NCI-H146 treated with DMSO at 0.1 percent for 48 hours (cell line): ENCODE measurements around the gene SH3RF3.

Source experiments
- DNase-seq: peaks from one replicate; lab custom pipeline; 2025; ENCODE audit not compliant: unreplicated experiment; lab: John Stamatoyannopoulos, UW

The SH3RF3 gene

GRCh38 chr2:109444916-109445315 lies 315.9 kb downstream of the SH3RF3 start:
- DNase-seq: no peak

DNA sequence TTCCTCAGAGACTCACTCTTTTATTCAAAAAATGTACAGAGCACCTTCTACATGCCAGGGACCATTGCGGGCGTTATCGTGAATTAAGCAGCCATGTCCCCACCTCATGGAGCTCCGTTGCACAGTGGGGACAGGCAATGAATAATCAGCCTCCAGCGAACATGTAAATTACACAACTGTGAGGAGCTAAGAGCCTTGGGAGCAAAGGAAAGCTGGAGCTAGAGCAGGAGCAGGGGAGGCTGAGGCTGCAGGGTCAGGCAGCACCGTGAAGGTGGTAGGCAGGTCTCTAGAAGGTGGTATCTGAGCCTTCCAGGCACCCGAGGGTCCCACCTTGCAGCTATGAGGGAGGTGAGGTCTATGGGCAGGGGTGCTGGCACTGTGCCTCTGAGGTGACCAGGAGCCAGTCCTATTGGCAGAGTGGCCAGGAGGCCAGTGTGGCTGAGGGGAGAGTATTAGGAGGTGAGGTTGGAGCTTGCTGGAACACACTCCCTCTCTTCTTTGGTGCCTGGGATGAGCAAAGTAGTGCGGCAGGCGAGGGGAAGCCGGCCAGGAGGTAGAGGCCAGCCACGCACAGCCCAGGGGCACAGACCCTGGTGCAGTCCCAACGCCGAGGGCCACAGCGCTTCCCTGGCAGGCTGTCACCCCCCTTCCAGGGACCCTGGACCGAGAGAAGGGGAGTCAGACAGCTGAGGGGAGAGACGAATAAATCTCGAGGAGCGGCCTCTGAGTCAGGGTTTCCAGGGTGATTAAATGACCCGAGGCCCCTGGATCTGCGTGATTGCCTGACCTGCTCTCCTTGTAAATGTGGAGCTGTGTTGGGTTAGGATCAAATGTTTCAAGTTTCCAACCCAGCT lies 317.5 kb downstream of the SH3RF3 start:
- DNase-seq: no peak

- DNase-seq: no peak
Measured at GRCh38 chr2:109447251-109447661, 318.3 kb downstream of the SH3RF3 start.

- DNase-seq: no peak
Measured at GRCh38 chr2:109447776-109448175, 318.8 kb downstream of the SH3RF3 start.

GRCh38 chr2:109448207-109448606 lies 319.2 kb downstream of the SH3RF3 start:
- no peak for DNase-seq

GRCh38 chr2:109448946-109449788 lies 320.2 kb downstream of the SH3RF3 start:
- DNase-seq: no peak

- DNase-seq: no peak
Measured at GRCh38 chr2:109450574-109451273, 321.7 kb downstream of the SH3RF3 start.

- no peak for DNase-seq
Measured at GRCh38 chr2:109451671-109452070, 322.7 kb downstream of the SH3RF3 start.

DNA sequence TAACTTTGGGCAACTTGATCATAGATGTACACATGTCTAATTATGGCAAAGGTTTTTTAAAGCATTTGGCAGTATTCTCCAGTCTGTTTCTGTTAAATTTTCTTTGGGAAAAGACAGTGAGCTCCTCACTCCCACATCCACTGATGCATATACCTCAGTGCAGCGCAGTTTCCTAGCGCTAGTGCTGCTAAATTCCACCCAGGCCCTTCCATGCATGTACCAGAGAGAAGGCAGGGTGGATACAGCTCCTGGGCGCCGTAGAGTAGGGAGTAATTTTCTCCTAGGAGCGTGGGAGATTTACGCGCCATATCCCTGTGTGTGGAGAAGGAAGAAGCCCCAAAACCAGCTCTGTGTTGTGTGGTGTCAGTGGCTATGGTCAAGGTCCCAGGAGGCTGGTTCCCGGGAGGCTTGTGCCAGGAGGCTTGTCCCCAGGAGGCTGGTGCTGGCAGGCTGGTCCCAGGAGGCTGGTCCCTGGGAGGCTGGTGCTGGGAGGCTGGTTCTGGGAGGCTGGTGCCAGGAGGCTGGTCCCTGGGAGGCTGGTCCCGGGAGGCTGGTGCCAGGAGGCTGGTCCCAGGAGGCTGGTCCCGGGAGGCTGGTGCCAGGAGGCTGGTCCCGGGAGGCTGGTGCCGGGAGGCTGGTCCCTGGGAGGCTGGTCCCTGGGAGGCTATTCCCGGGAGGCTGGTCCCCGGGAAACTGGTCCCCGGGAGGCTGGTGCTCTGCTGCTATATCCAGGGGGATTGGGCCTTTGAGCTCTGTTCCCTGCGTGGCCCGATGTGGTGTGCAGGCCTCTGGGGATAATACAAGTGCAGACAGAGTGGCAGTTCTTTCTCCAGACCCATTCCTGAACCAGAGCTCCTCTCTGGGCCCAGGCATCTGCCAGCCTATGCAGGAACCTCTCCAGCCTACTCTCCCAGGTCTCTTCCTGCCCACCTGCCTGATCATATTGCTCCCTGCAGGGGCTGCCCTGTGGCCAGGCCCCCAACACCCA lies 323.6 kb downstream of the SH3RF3 start:
- DNase-seq: no peak

DNA sequence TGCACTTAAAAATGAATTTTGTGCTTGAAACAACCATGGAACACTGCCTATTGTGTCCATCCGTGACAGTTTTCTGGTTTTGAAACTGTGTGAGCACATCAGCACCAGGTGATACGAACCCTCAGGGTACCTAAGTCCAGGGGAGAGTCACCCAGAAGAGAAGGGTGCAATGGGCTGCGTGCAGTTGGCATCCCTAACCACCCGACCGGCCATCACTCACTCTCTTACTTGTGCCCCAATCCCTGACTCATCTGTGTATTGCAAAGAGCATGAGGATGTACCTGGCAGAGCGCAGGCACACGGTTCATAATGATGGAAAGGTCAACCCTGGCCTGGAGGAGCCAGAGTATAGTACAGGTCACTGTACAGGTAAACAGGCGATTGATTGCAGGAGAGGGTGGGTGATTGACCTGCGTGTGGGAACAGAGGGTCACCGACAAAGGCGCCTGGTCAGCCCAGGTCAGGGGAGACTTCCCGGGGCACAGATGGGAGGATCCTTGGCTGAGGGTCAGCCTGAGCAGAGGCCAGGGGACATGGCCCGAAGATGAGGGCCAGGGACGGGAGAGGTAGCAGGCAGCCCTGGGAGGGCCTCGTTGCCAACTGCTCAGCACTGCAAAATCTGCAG lies 324.5 kb downstream of the SH3RF3 start:
- no peak for DNase-seq

- no peak for DNase-seq
Measured at GRCh38 chr2:109454304-109454703, 325.3 kb downstream of the SH3RF3 start.

- DNase-seq: no peak
Measured at GRCh38 chr2:109454765-109455394, 325.9 kb downstream of the SH3RF3 start.

- no peak for DNase-seq
Measured at GRCh38 chr2:109455731-109456691, 327.0 kb downstream of the SH3RF3 start.

GRCh38 chr2:109456776-109457175 lies 327.8 kb downstream of the SH3RF3 start:
- no peak for DNase-seq

GRCh38 chr2:109457366-109457765 lies 328.4 kb downstream of the SH3RF3 start:
- no peak for DNase-seq

DNA sequence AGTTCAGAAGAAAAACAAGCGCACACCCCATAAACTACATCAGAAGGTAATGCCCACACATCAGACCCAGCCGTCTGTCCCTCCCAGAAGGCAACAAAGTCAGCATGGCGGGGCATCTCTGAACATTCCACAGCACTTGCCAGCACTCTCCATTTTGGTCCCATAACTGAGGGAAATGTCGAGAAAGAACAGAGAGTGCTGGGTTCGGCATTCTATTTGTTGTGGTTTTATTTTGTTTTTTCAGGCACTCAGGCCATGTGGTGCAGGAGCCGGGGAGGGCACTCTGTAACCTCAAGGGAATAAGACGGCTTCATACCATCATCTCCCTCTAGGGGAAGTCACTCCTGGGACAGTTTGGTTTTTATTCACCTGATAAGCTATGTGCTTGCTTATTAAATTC lies 328.8 kb downstream of the SH3RF3 start:
- DNase-seq: no peak

DNA sequence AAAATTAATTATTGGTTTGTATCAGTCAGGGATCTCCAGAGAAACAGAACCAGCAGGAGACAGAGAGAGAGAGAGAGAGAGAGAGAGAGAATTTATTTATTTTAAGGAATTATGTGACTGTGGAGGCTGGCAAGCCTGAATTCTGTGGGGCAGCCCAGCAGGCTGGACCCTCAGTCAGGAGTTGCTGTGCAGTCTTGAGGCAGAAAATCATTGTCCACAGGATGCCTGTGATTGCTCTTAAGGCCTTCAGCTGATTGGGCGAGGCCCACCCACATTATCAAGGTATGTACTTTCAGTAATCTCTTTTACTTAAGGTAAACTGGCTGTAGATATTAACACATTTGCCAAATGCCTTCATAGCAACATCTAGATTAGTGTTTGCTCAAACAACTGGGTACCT lies 329.5 kb downstream of the SH3RF3 start:
- DNase-seq: no peak

- DNase-seq: no peak
Measured at GRCh38 chr2:109459485-109459884, 330.5 kb downstream of the SH3RF3 start.
